HG03354 (cell line): ENCODE results near the gene ETHE1.

Source experiments
- ATAC-seq: cut with Tn5 transposase; IDR thresholded peaks from one replicate; pipeline ENCODE4 v1.9.1; 2021; ENCODE audit warnings: mild to moderate bottlenecking; ENCODE audit not compliant: unreplicated experiment, poor library complexity, severe bottlenecking

Gene ETHE1

GRCh38 chr19:43526884-43527859 is at the start of gene ETHE1:
ETHE1 (minus strand) TSS chr19:43527201; CDS start chr19:43527177, 24 bp downstream.
- ATAC-seq: peak; percentile 68

GRCh38 chr19:43575955-43576878 is 49.2 kb upstream of the ETHE1 start:
- ATAC-seq: peak; percentile 6

GRCh38 chr19:43575156-43575950 is 48.4 kb upstream of the ETHE1 start, which contains the start of the genes PINLYP and XRCC1:
PINLYP (plus strand) TSS chr19:43575801; CDS start chr19:43577192, 1,391 bp downstream.
XRCC1 (minus strand) TSS chr19:43575527; CDS start chr19:43575458, 69 bp downstream.
- ATAC-seq: peak; percentile 98

- no peak for ATAC-seq
These were observed 47.6 kb upstream of the ETHE1 start for GRCh38 chr19:43574424-43575155.

- ATAC-seq: no peak
These were observed 45.2 kb upstream of the ETHE1 start for GRCh38 chr19:43572171-43572588.

GRCh38 chr19:43570174-43570791 is 43.3 kb upstream of the ETHE1 start:
- no peak for ATAC-seq

GRCh38 chr19:43569657-43570056 is 42.7 kb upstream of the ETHE1 start:
- ATAC-seq: no peak

GRCh38 chr19:43564800-43565199 is 37.8 kb upstream of the ETHE1 start:
- no peak for ATAC-seq

GRCh38 chr19:43563816-43564457 is 36.9 kb upstream of the ETHE1 start:
- no peak for ATAC-seq

- peak; percentile 73 for ATAC-seq
These were observed 35.8 kb upstream of the ETHE1 start for GRCh38 chr19:43562698-43563241.

- ATAC-seq: no peak
These were observed 35.3 kb upstream of the ETHE1 start for GRCh38 chr19:43562226-43562697.

GRCh38 chr19:43561139-43561970 is 34.4 kb upstream of the ETHE1 start:
- no peak for ATAC-seq

GRCh38 chr19:43560687-43561086 is 33.7 kb upstream of the ETHE1 start:
- no peak for ATAC-seq

- peak; percentile 52 for ATAC-seq
These were observed 28.3 kb upstream of the ETHE1 start for GRCh38 chr19:43555185-43555770.

GRCh38 chr19:43554317-43554895 is 27.4 kb upstream of the ETHE1 start:
- no peak for ATAC-seq

GRCh38 chr19:43553656-43554055 is 26.7 kb upstream of the ETHE1 start:
- no peak for ATAC-seq
